GM19351 (cell line): ENCODE measurements around the gene MEX3A.
"Not testable (repeated sequence)": the region's sequence is repeated elsewhere in the genome, so short reads cannot be mapped to it uniquely, and the experiment has no call there.

ENCODE experiments used
- ATAC-seq: cut with Tn5 transposase; IDR thresholded peaks from one replicate; pipeline ENCODE4 v1.9.1; 2021; ENCODE audit warnings: mild to moderate bottlenecking, moderate library complexity; ENCODE audit not compliant: unreplicated experiment

Gene MEX3A

GRCh38 chr1:156118177-156118868, 36.1 kb upstream of the MEX3A start:
- ATAC-seq: no peak

DNA sequence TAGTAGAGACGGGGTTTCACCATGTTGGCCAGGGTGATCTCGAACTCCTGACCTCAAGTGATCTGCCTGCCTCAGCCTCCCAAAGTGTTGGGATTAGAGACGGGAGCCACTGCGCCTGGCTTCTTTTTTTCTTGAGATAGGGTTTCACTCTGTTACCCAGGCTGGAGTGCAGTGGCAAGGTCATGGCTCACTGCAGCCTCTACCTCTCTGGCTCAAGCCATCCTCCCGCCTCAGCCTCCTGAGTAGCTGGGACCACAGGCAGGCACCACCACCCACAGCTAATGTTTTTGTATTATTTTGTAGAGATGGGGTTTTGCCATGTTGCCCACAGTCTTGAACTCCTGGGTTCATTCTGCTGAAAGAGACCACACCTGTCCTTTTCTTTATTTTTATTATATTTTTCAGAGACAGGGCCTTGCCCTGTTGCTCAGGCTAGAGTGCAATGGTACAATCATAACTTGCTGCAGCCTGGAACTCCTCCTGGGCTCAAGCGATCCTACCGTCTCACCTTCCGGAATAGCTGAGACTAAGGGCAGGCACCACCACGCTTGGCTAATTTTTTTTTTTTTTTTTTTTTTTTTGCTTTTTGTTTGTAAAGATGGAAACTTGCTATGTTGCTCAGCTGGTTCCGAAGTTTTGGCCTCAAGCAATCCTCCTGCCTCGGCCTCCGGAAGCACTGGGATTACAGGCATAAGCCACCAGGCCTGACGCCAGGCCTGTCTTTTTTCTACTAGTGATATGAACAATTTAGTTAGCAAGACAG, 35.3 kb upstream of the MEX3A start:
- ATAC-seq: no peak

- ATAC-seq: not testable (repeated sequence)
These were observed 34.5 kb upstream of the MEX3A start for GRCh38 chr1:156116731-156117130.

DNA sequence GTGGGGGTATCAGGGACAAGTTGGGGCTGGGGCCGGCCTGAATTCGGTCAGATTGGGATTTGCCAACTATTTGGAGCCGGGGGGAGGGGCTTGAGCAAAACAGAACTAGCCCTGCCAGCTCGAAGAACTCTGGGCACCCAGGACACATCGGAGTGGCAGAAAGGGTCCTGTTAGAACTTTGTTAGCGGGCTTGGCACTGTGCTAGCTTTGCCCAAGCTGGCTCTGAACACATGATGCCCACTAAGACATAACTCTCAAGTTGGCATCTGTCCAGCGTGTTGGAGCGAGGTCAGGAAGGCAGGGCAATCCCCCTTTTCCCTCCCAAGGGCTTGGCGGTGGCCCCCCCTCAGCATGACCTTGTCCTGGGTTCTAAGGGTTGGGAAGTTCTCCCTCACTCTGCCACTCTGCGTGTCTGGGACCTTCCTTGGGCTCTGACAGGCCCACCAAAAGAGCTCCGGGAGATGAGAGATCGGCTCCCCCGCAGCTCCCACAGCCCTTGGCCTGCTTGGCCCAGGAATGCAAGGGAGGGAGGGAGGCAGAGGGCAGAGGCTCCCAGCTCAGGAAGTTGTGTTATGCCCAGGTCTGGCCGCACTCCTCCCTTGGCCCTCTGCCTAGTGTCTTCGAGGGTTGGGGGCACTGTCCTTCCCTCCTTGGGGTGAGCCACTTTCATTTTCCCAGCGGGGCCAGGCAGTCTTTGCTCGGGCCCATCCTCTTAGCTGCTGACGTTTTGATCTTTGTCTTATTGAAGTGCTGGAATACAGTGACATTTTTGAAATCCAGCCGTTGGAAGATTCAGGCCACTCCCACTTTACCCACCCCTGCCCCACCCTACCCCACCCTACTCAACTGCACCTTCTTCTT, 33.5 kb upstream of the MEX3A start:
- ATAC-seq: no peak

DNA sequence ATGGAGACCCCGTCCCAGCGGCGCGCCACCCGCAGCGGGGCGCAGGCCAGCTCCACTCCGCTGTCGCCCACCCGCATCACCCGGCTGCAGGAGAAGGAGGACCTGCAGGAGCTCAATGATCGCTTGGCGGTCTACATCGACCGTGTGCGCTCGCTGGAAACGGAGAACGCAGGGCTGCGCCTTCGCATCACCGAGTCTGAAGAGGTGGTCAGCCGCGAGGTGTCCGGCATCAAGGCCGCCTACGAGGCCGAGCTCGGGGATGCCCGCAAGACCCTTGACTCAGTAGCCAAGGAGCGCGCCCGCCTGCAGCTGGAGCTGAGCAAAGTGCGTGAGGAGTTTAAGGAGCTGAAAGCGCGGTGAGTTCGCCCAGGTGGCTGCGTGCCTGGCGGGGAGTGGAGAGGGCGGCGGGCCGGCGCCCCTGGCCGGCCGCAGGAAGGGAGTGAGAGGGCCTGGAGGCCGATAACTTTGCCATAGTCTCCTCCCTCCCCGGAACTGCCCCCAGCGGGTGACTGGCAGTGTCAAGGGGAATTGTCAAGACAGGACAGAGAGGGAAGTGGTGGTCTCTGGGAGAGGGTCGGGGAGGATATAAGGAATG, 32.8 kb upstream of the MEX3A start:
- ATAC-seq: no peak

DNA sequence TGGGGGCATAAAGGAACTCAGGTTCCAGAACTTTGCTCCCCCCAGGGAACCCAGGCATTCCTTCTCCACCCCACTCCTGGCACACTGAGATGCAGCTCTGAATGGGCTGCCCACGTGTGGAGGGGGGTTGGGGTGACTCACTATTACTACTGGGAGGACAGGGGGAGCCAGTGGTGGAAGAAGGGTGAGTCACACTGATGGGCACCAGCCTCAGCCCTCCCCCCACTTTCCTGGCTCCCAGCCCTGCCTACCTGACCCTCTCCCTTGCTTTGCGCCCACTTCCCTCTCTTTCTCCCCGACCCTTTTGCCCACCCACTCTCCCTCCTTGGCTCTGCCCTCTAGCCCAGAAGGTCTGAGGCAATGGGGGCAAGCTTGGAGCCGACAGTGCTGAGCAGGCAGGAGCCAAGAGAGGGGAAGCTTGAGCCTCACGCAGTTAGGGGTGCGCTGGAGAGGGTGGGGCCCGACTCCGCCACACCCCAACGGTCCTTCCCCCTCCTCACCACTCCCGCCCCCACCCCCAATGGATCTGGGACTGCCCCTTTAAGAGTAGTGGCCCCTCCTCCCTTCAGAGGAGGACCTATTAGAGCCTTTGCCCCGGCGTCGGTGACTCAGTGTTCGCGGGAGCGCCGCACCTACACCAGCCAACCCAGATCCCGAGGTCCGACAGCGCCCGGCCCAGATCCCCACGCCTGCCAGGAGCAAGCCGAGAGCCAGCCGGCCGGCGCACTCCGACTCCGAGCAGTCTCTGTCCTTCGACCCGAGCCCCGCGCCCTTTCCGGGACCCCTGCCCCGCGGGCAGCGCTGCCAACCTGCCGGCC, 32.0 kb upstream of the MEX3A start, which contains the start of gene LMNA:
Gene LMNA (plus strand): TSS at position 611 of the 818 bp plus-strand sequence. CDS start 208 bp downstream, outside the sequence.
- peak; percentile 86 for ATAC-seq

- no peak for ATAC-seq
These were observed 31.2 kb upstream of the MEX3A start for GRCh38 chr1:156113282-156113950.

DNA sequence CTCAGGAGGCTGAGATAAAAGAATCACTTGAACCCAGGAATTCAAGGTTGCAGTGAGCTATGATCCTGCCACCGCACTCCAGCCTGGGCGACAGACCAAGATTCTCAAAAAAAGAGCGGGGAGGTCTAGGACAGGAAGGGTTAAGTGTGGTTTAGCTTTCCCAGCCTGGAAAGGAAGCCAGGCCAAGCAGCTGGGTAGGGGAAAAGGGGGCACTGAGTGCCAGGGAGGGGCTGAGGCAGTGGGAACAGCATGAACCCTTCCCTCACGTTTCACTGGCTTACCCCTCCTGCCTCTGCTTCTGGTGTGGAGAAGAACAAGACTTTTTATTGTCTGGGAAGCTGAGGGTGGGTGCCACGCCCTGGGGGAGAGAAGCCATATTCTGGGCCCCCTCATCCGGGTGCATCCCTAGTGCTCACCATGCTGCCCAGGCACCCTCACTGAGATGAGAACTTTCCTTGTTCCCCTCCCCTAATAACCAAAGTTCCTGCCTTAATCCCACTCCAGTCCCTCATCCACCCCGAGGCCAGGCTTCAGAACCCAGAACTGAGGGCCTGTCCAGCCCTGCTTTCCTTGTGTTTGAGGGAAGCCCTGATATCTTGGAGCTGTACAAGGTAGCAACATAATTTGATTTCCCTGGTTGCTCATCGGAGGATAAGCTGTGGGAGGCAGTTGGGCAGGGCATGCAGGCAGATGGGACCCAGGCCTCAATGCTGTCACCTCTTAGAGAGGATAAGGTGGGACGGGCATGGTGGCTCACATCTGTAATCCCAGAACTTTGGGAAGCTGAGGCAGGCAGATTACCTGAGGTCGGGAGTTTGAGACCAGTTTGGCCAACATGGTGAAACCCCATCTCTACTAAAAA, 30.2 kb upstream of the MEX3A start:
- no peak for ATAC-seq

DNA sequence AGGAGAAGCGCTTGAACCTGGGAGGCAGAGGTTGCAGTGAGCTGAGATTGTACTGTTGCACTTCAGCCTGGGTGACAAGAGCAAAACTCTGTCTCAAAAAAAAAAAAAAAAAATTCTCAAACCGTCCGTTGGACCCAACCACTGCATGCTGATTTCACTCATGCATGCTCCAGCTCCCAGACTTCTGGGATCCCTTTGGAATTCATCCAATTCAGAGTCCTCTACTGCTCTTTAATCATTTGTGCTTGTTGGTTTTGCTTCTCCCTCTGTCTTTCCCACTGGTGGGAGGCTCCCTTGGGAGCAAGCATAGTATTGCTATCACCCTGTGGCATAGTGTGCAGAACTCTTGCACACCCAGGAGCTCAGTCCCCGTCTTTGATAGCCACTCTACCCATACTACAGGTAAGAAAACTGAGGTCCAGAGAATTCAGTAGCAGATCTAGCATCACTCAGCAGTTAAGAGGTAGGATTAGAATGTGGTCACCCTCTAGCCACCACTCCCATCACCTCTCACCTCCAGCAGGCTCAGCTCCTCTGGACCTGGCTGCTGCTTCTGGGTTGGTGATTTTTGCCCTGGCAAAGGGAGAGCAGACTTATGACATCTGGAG, 29.2 kb upstream of the MEX3A start:
- no peak for ATAC-seq

- no peak for ATAC-seq
These were observed 28.0 kb upstream of the MEX3A start for GRCh38 chr1:156110252-156110651.

DNA sequence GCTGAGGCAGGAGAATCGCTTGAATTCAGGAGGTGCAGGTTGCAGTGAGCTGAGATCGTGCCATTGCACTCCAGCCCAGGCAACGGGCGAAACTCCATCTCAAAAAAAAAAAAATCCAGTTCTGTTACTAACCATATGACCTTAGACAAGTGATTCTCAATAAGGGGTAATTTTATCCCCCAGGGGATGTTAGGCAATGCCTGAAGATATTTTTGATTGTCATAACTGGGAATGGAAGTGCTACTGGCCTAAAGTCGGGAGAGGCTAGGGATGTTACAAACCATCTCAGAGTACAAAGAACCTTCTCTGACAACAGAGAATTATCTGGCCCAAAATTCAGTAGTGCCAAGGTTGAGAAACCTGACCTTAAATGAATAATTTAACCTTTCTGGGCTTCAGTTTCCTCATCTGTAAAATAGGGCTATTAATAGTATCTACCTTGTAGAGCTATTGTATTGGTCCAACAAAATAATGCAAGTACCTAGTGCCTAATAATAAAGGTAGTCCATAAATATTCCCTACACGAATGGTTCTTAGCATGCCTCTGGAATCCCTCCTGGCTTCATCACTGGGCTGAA, 26.5 kb upstream of the MEX3A start:
- ATAC-seq: no peak

GRCh38 chr1:156108057-156108456, 25.8 kb upstream of the MEX3A start:
- no peak for ATAC-seq

- ATAC-seq: peak; percentile 10
These were observed 24.6 kb upstream of the MEX3A start for GRCh38 chr1:156106624-156107488.

GRCh38 chr1:156104861-156105832, 22.9 kb upstream of the MEX3A start:
- no peak for ATAC-seq

DNA sequence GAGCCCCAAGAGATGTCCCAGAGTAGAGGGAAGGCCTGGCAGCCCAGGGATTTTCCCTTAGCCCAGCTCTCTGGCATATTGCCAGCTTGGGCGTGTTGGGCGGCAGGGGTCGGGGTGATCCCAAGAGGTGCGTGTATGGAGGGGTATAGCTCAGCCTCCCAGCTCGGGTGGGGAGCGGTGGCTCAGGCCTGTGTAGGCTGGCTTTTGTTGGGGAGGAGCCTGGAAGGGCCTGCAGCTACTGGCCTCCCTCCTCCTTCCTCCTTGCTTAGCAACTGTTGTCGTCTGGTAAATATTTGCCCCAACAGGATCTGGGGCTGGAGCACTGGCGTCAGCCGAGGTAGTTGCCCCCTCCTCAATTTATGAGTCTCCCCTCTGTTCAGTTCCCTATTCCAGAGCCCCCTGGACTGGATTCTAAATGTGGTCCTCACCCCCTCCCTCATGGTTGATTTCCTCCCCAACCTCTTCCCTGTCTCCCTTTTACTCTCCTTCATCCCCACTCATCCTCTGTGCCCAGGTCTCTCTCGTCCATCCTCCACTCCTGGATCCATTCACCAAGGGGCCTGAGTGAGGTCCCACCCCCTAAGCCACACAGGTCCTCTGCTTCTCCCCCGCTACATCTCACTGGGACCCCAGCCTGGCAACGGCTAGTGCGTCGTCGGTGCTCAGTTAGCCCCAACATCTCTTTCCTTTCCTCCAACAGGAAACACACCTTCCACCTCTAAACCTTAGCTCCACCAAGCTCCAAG, 22.0 kb upstream of the MEX3A start:
- no peak for ATAC-seq
